HepG2 (cell line): ENCODE results near the gene SOX13. TPM values are rescaled to one million over a fixed set of nuclear protein-coding genes. Genes with fewer than 3 reads are reported as not detected.

Experiments used
- ATAC-seq: fragments of 200-7000 bp; cut with Tn5 transposase; 3 replicates; pipeline ENCODE4 v1.9.1; 2020; ENCODE audit warnings: mild to moderate bottlenecking, moderate library complexity
- BruUV-seq: library from RNA; stranded (reverse); fragments of 400-500 nt; replicated peaks from 2 replicates; lab custom pipeline; 2021; lab: Mats Ljungman, UMichigan
- CTCF ChIA-PET: fragments of 300-600 bp; formaldehyde crosslinking; extraction: SDS; loops from one replicate; lab custom pipeline; 2021; ENCODE audit warnings: low total read pairs, inconsistent platforms, low intra/inter-chr PET ratio; lab: Yijun Ruan, JAX
- POLR2A ChIA-PET: fragments of 350-600 bp; sonication (Branson Sonifier 250); formaldehyde crosslinking; loops from one replicate; lab custom pipeline; 2020; ENCODE audit warnings: antibody characterized with exemption, inconsistent platforms; lab: Yijun Ruan, JAX
- DNase-seq: peaks from one replicate; pipeline ENCODE4 v3.0.0-alpha.2; 2015; ENCODE audit warnings: low spot score
- FAIRE-seq: peaks from 3 replicates; lab custom pipeline; 2011; peaks lifted over from hg19 to GRCh38; lab: Jason Lieb, UNC
- H2AFZ ChIP-seq: one replicate; pipeline ENCODE4 v1.6.1; 2011; ENCODE audit warnings: low read length, inconsistent platforms
- H3K27ac ChIP-seq: fragments of 300-600 bp; 3 replicates; pipeline ENCODE4 v1.8.0; 2011; ENCODE audit warnings: mixed run types, mild to moderate bottlenecking, mixed read lengths, low read length, inconsistent platforms; ENCODE audit not compliant: insufficient read depth; ENCODE audit errors: extremely low read length
- H3K27me3 ChIP-seq, 2 experiments: fragments of 200-600 bp in 1 of 2; 2 replicates in 1 of 2; 3 replicates in 1 of 2; pipeline versions ENCODE4 v1.6.0 to v1.8.0; 2011; ENCODE audit warnings: low read length in 2 of 2, mild to moderate bottlenecking in 2 of 2, moderate library complexity in 2 of 2, inconsistent platforms in 1 of 2; ENCODE audit not compliant: insufficient read depth in 2 of 2, control insufficient read depth in 1 of 2
- H3K36me3 ChIP-seq, 2 experiments: fragments of 200-600 bp in 1 of 2; replicated peaks in 1 of 2; 2 replicates in 1 of 2; 3 replicates in 1 of 2; pipeline versions ENCODE4 v1.5.1 to v1.8.0; 2011; ENCODE audit warnings: low read length in 2 of 2, inconsistent platforms in 1 of 2; ENCODE audit not compliant: insufficient read depth in 2 of 2, control insufficient read depth in 1 of 2
- H3K4me1 ChIP-seq: 2 replicates; pipeline ENCODE4 v1.5.1; 2012; ENCODE audit warnings: low read length, inconsistent platforms; ENCODE audit not compliant: insufficient read depth
- H3K4me2 ChIP-seq: 2 replicates; pipeline ENCODE4 v1.6.0; 2011; ENCODE audit warnings: low read depth, low read length, inconsistent platforms
- H3K4me3 ChIP-seq, 3 experiments: fragments of 200-600 bp in 1 of 3; sonication (generic), shearing (Covaris generic) in 1 of 3; replicated peaks in 1 of 3; 2 replicates each; pipeline ENCODE4 v1.5.1; 2011 to 2016; ENCODE audit warnings: low read length in 3 of 3, inconsistent platforms in 2 of 3, low read depth in 2 of 3, mild to moderate bottlenecking in 2 of 3, control low read depth in 1 of 3, mixed read lengths in 1 of 3; ENCODE audit not compliant: insufficient read depth in 1 of 3
- H3K79me2 ChIP-seq: one replicate; pipeline ENCODE4 v1.6.1; 2011; ENCODE audit warnings: low read length, inconsistent platforms; ENCODE audit not compliant: insufficient read depth
- H3K9ac ChIP-seq: 2 replicates; pipeline ENCODE4 v1.6.0; 2011; ENCODE audit warnings: mild to moderate bottlenecking, low read depth, low read length, inconsistent platforms; ENCODE audit not compliant: insufficient read depth
- H3K9me3 ChIP-seq: 2 replicates; pipeline ENCODE4 v1.5.1; 2012; ENCODE audit warnings: mild to moderate bottlenecking, low read length
- H4K20me1 ChIP-seq: 2 replicates; pipeline ENCODE4 v1.6.0; 2011; ENCODE audit warnings: inconsistent platforms, mild to moderate bottlenecking, low read length, moderate library complexity; ENCODE audit not compliant: insufficient read depth
- ZBTB33 ChIP-seq: sonication (generic); formaldehyde crosslinking; IDR thresholded peaks from 2 replicates; pipeline ENCODE4 v1.4.0; 2020; ENCODE audit warnings: missing genetic modification reagents
- WGBS: methylation state at CpG from one replicate; pipeline ENCODE4 v1.1.6; 2017; ENCODE audit warnings: low lambda C conversion rate; 5-methylcytosine and 5-hydroxymethylcytosine counted together
- in situ Hi-C: cut with HindIII; loops from 2 replicates; pipeline ENCODE4 v1.10.0; 2017; ENCODE audit warnings: low pct_unique_long_range_greater_than_20kb; ENCODE audit not compliant: extremely low pct_ligation_motif_present
- intact Hi-C: fragments of 100-400 bp; cut with micrococcal nuclease; formaldehyde crosslinking; loops from one replicate; pipeline ENCODE4 v1.10.0; 2022; ENCODE audit not compliant: unreplicated experiment
- polyA plus RNA-seq, 8 experiments: library from polyadenylated mRNA; depleted of rRNA in 3 of 8; stranded (reverse) in 7 of 8; unstranded in 1 of 8; fragments of >200 nt; fragmentation: Illumina TruSeq in 4 of 8; extraction: Trizol in 4 of 8; gene quantifications; 2 replicates each; pipeline versions ENCODE4 v1.2.1 to v1.2.3, GENCODE V29; 2011 to 2016; ENCODE audit warnings: low read depth in 4 of 8, missing spikeins in 1 of 8, mixed read lengths in 1 of 8; ENCODE audit not compliant: insufficient read depth in 1 of 8
- total RNA-seq, 5 experiments: library from RNA; depleted of rRNA; stranded (reverse); fragments of >200 nt; fragmentation: Illumina TruSeq; extraction: Trizol; gene quantifications; 2 replicates each; pipeline ENCODE4 v1.2.3, GENCODE V29; 2016; ENCODE audit warnings: low read depth in 1 of 5
- TF ChIP-seq, protein P1 (sequence below): sonication (generic); formaldehyde crosslinking; IDR thresholded peaks from 2 replicates; pipeline ENCODE4 v1.5.0; 2020; ENCODE audit warnings: mild to moderate bottlenecking, missing genetic modification reagents

Gene SOX13
- total and polyA plus RNA-seq, 2 of the 13 experiments (the other 11 are each of a cell fraction or from before 2014, with no cell fraction given) = 13.3 to 15.8 TPM

DNA sequence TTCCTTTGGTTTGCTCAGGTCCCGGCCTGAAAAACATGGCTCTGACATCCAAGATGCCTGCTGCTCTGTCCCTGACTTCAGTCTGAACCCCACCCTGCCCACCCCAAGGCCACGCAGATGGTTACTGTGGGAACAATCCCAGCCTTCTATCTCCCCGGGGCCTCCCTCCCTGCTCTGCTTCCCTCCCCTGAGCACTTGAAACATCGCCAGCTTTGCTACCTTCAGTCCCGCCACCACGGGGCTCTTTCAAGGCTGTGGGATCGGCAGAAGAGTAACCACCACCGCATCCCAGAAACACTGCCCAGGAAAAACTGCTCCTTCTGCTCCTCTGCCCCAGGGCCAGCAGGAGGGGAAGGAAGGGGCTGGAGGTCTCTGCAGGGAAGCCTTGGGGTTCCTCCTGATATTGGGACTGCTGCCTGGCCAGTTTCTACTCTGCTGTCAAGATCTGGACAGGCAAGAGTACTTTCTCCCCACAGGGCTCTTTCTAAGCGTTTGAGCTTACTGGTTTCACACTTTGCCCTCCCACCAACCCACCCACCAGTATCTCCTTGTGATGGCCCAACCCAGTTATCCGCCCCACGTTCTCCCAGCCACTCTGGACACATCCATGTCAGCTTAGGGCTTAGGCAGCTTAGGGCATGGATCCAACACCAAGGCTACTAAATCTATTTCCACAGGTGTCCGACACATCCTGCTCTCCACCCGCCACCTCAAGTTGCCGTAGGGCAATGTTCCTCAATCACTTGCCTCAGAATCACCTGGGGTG, 70.5 kb downstream of the SOX13 start:
- FAIRE-seq = peak; percentile 15
- in situ Hi-C loops = no loop called here

More for the DNA sequence above, 70.5 kb downstream of the SOX13 start:
- no peaks in the 10 kb centered on the region for H4K20me1 ChIP-seq
- intact Hi-C loops = loop anchor here (10.0 kb wide), 1 partner anchor 361 kb away; no protein-coding TSS in a partner anchor
- POLR2A ChIA-PET = interaction anchor here (1.8 to 2.2 kb wide), 2 partner anchors 8 to 14 kb away, joined by 8 to 25 read pairs; partner anchors contain the start of gene ETNK2
- 62% methylated on average over 14 of the region's 14 CpGs for WGBS
- H3K9me3 ChIP-seq = no peaks in the 10 kb centered on the region
- H3K36me3 ChIP-seq = peaks cover 0 to 2% of the 10 kb centered on the region in 2 experiments; a peak in 1 of 5 replicates
- no peaks in the 10 kb centered on the region for H3K79me2 ChIP-seq
- peak; percentile 83 for TF ChIP-seq ZBTB33 (CRISPR knock-in tag)
- TF ChIP-seq, protein P1, sequence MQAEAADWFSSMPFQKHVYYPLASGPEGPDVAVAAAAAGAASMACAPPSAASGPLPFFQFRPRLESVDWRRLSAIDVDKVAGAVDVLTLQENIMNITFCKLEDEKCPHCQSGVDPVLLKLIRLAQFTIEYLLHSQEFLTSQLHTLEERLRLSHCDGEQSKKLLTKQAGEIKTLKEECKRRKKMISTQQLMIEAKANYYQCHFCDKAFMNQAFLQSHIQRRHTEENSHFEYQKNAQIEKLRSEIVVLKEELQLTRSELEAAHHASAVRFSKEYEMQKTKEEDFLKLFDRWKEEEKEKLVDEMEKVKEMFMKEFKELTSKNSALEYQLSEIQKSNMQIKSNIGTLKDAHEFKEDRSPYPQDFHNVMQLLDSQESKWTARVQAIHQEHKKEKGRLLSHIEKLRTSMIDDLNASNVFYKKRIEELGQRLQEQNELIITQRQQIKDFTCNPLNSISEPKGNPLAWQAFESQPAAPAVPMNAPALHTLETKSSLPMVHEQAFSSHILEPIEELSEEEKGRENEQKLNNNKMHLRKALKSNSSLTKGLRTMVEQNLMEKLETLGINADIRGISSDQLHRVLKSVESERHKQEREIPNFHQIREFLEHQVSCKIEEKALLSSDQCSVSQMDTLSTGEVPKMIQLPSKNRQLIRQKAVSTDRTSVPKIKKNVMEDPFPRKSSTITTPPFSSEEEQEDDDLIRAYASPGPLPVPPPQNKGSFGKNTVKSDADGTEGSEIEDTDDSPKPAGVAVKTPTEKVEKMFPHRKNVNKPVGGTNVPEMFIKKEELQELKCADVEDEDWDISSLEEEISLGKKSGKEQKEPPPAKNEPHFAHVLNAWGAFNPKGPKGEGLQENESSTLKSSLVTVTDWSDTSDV (CRISPR knock-in tag) = no peak
- TF ChIP-seq, all 625 proteins: peak for 1
- H3K27ac ChIP-seq = peak overlapping the region; percentile 68
- no peak overlapping the region for H3K4me3 ChIP-seq
- H3K27me3 ChIP-seq = no peaks in the 10 kb centered on the region
- no TSS peak for BruUV-seq
- H3K9ac ChIP-seq = no peak overlapping the region
- DNase-seq = no peak
- peaks cover 71% of the 10 kb centered on the region for H3K4me1 ChIP-seq
- no peak overlapping the region for H2AFZ ChIP-seq
- CTCF ChIA-PET = no interaction called here
- no peak for ATAC-seq
- 0 out of 2 replicates have a peak overlapping the region, but pooled peaks have one; percentile 6 for H3K4me2 ChIP-seq
